ENCODE measurements around the gene C15orf39.
"Not testable (repeated sequence)": the region's sequence is repeated elsewhere in the genome, so short reads cannot be mapped to it uniquely, and the experiment has no call there.

DNA sequence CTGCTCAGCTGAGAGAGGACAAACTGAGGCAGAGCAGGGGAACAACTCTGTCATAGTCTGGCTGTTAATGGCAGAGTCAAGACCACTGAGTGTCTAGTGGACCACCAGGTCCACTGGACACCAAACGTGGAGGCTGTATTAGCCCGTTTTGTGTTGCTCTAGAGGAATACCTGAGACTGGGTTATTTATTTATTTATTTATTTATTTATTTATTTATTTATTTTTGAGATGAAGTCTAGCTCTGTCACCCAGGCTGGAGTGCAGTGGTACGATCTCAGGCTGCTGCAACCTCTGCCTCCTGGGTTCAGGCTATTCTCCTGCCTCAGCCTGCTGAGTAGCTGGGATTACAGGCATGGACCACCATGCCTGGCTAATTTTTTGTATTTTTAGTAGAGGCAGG lies 15.9 kb downstream of the C15orf39 start:
- TF ChIP-seq CTCF, POLR2A (IDR thresholded peaks at IDR 0.05): not testable (repeated sequence)
